Vagina (tissue), 2 donors: ENCODE data around the gene AGBL1. TPM values are rescaled to one million over a fixed set of nuclear protein-coding genes. Genes with fewer than 3 reads are reported as not detected.

ENCODE experiments used
- DNase-seq, 2 donors: peaks; one replicate each; pipeline ENCODE4 v3.0.0-alpha.2; 2017; ENCODE audit errors: extremely low spot score in 2 of 2
- H3K27ac ChIP-seq: fragments of 200-600 bp; sonication (generic); one replicate; pipeline ENCODE4 v1.5.1; 2019
- H3K27me3 ChIP-seq: fragments of 200-600 bp; sonication (generic); one replicate; pipeline ENCODE4 v1.5.1; 2019
- H3K36me3 ChIP-seq, 2 donors: fragments of 200-600 bp; sonication (generic); one replicate each; pipeline ENCODE4 v1.5.1; 2017 to 2019
- H3K4me1 ChIP-seq: fragments of 200-600 bp; sonication (generic); one replicate; pipeline ENCODE4 v1.5.1; 2019
- H3K4me3 ChIP-seq, 2 donors: fragments of 200-600 bp; sonication (generic); 1 replicate in 1 of 2; 2 replicates in 1 of 2; pipeline ENCODE4 v1.5.1; 2016 to 2019
- H3K9me3 ChIP-seq: fragments of 200-600 bp; sonication (generic); one replicate; pipeline ENCODE4 v1.5.1; 2019
- CTCF ChIP-seq, 3 experiments: fragments of 450-650 bp in 2 of 3; fragments of 200-600 bp in 1 of 3; sonication (generic) in 1 of 3; IDR thresholded peaks; one replicate each; pipeline ENCODE4 v1.5.1; 2017 to 2019; ENCODE audit warnings: antibody characterized with exemption in 3 of 3, mild to moderate bottlenecking in 2 of 3, moderate library complexity in 2 of 3
- POLR2A ChIP-seq, 2 donors: fragments of 450-650 bp; IDR thresholded peaks; one replicate each; pipeline ENCODE4 v1.6.1; 2017; ENCODE audit warnings: antibody characterized with exemption in 2 of 2, mild to moderate bottlenecking in 2 of 2, moderate library complexity in 2 of 2
- POLR2AphosphoS5 ChIP-seq, 2 donors: sonication (generic); formaldehyde crosslinking; IDR thresholded peaks; one replicate each; pipeline ENCODE4 v1.9.0; 2017; ENCODE audit warnings: antibody characterized with exemption in 2 of 2, mild to moderate bottlenecking in 2 of 2, low read depth in 1 of 2; ENCODE audit not compliant: insufficient read depth in 1 of 2
- intact Hi-C: fragments of 100-400 bp; cut with DNase I; formaldehyde crosslinking; loops from one replicate; pipeline ENCODE4 v1.15.1; 2023
- total RNA-seq: library from RNA; depleted of rRNA; stranded (reverse); fragments of >200 nt; gene quantifications from one replicate; pipeline ENCODE4 v1.2.3, GENCODE V29; 2016

AGBL1 gene
- total RNA-seq, 1 donor from 2014 or later = not detected

GRCh38 chr15:86906376-86906775, 826.7 kb downstream of the AGBL1 start:
- H3K36me3 ChIP-seq = no peaks in the 10 kb centered on the region
- H3K4me3 ChIP-seq = no peak overlapping the region
- no peaks in the 10 kb centered on the region for H3K9me3 ChIP-seq
- TF ChIP-seq POLR2AphosphoS5 (IDR thresholded peaks at IDR 0.05; ENCODE audit: insufficient read depth in 1 of 2, low read depth in 1 of 2) (no peak), CTCF (IDR thresholded peaks at IDR 0.05) (no peak), POLR2A (IDR thresholded peaks at IDR 0.05) (no peak)
- H3K27me3 ChIP-seq = no peaks in the 10 kb centered on the region
- DNase-seq = no peak
- intact Hi-C loops = no loop called here
- no peaks in the 10 kb centered on the region for H3K4me1 ChIP-seq
- H3K27ac ChIP-seq = no peak overlapping the region

GRCh38 chr15:86911022-86911421, 831.4 kb downstream of the AGBL1 start:
- no peak for TF ChIP-seq POLR2A (IDR thresholded peaks at IDR 0.05)
- no peak for TF ChIP-seq POLR2AphosphoS5 (IDR thresholded peaks at IDR 0.05; ENCODE audit: insufficient read depth in 1 of 2, low read depth in 1 of 2)
- no peak for TF ChIP-seq CTCF (IDR thresholded peaks at IDR 0.05)
- no peaks in the 10 kb centered on the region for H3K36me3 ChIP-seq
- H3K27me3 ChIP-seq = no peaks in the 10 kb centered on the region
- H3K27ac ChIP-seq = no peak overlapping the region
- DNase-seq = no peak
- intact Hi-C loops = no loop called here
- peaks cover 5% of the 10 kb centered on the region for H3K4me1 ChIP-seq
- H3K9me3 ChIP-seq = no peaks in the 10 kb centered on the region
- no peak overlapping the region for H3K4me3 ChIP-seq

- DNase-seq = no peak
- intact Hi-C loops = no loop called here
These were observed 833.0 kb downstream of the AGBL1 start for GRCh38 chr15:86912661-86913060.

DNA sequence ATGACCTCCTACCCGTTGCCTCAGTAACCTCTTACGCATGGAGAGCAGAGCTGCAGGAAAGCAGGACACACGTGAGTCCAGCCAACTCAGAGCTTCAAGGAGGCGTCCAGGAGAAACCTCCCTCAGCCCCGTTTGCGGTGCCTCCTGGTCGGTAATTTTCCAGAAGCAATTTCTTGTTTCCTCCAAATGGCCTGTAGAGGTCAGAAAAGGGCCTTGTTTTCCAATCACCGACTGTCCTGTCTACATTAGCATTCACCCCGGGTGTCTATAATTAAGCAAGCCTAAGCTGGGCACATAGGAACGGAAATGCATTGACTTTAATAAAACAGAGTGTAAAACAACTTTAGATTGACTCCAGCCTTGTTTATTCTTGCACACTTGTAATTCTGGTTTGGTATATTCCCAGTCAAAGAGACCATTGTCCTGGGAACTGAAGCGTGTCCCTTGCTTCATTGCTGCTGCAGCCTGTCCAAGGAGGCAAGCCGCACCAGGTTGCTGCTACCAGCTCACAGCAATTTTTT, 836.2 kb downstream of the AGBL1 start:
- H3K36me3 ChIP-seq = no peaks in the 10 kb centered on the region
- no peak for DNase-seq
- H3K4me1 ChIP-seq = peaks cover 9% of the 10 kb centered on the region
- H3K9me3 ChIP-seq = no peaks in the 10 kb centered on the region
- no peak overlapping the region for H3K27ac ChIP-seq
- TF ChIP-seq POLR2AphosphoS5 (IDR thresholded peaks at IDR 0.05; ENCODE audit: insufficient read depth in 1 of 2, low read depth in 1 of 2) = no peak
- no peak for TF ChIP-seq CTCF (IDR thresholded peaks at IDR 0.05)
- TF ChIP-seq POLR2A (IDR thresholded peaks at IDR 0.05) = no peak
- H3K4me3 ChIP-seq = no peak overlapping the region
- intact Hi-C loops = no loop called here
- H3K27me3 ChIP-seq = no peaks in the 10 kb centered on the region

More at GRCh38 chr15:86912661-86913060, 833.0 kb downstream of the AGBL1 start:
- Histone ChIP-seq H3K36me3 (no peaks in the 10 kb centered on the region), H3K4me1 (peaks cover 9% of the 10 kb centered on the region), H3K9me3 (no peaks in the 10 kb centered on the region), H3K27me3 (no peaks in the 10 kb centered on the region), H3K27ac (no peak overlapping the region), H3K4me3 (no peak overlapping the region)
- TF ChIP-seq CTCF (IDR thresholded peaks at IDR 0.05) (no peak), POLR2A (IDR thresholded peaks at IDR 0.05) (no peak), POLR2AphosphoS5 (IDR thresholded peaks at IDR 0.05; ENCODE audit: insufficient read depth in 1 of 2, low read depth in 1 of 2) (no peak)

GRCh38 chr15:86916671-86917360, 837.1 kb downstream of the AGBL1 start:
- Histone ChIP-seq H3K4me1 (peaks cover 9% of the 10 kb centered on the region), H3K27ac (no peak overlapping the region), H3K4me3 (no peak overlapping the region), H3K27me3 (no peaks in the 10 kb centered on the region), H3K9me3 (no peaks in the 10 kb centered on the region), H3K36me3 (no peaks in the 10 kb centered on the region)
- no peak for DNase-seq
- intact Hi-C loops = no loop called here
- TF ChIP-seq POLR2AphosphoS5 (IDR thresholded peaks at IDR 0.05; ENCODE audit: insufficient read depth in 1 of 2, low read depth in 1 of 2) (no peak), POLR2A (IDR thresholded peaks at IDR 0.05) (no peak), CTCF (IDR thresholded peaks at IDR 0.05) (no peak)
